Right hindlimb (tissue), 1 donor: ENCODE results near the gene ECD.
A peak's percentile ranks its signal among the peaks of the same experiment; 100 is the strongest.
"Not testable (repeated sequence)": the region's sequence is repeated elsewhere in the genome, so short reads cannot be mapped to it uniquely, and the experiment has no call there.

Experiments used
- DNase-seq: peaks from one replicate; pipeline ENCODE4 v3.0.0-alpha.2; 2018

The ECD gene

GRCh38 chr10:73159038-73159648 is 8.7 kb downstream of the ECD start:
- DNase-seq, result peak; percentile 60

DNA sequence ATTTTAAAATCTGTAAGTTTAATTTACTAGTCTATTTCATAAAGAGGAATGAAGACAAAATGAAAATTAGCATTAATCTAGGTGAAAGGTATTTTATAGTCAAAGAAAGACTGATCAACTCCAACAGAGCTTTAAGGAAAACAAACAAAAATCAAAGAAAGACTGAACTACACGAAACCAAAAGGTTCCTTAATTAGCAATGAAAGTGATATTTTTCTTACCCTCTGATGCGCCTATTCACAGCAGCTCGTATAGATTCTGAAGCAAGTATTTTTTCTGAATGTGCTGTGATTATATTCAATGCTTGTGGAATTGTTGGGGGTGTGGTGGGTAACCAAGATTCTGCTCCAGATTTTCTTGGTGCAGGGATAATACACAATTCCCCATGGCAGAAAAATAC is 11.8 kb downstream of the ECD start:
- DNase-seq, result no peak

DNA sequence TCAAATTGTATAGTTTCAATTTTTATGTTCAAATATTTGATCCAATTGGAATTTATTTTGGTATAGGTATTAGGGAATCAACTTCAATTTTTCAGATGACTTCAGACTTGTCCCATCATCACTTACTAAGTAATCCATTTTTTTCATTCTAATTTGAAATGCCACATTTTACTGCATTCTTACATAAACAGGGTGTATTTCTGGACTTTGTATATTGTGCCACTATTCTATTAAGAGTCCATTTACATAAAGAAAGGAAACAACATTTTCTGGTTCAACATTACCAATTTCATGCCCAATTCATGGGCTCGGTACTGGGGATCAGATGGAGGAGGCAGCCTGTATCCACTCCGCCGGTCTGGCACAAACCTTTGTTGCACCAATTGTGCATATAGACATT is 15.8 kb downstream of the ECD start:
- no peak for DNase-seq

- not testable (repeated sequence) for DNase-seq
These were observed 17.0 kb downstream of the ECD start for GRCh38 chr10:73150633-73151413.

DNA sequence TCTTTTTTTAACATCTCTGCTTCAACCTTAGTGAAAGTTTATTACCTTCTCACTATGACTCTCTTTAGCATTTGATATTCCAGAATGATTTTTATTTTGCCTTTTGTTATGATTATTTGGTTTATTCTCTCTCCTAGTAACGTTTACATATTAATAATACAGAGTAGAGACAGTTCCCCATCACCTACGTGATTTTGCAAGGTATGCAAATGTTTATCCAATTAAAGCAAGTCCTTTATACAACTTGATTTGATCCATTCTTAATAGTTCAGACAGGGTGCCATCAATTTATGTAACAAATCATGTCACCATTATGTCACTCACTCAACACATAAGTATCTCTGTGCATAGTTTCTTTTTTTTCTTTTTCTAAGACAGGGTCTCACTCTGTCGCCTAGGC is 26.2 kb downstream of the ECD start:
- no peak for DNase-seq

GRCh38 chr10:73139251-73139650 is 28.6 kb downstream of the ECD start:
- no peak for DNase-seq

DNA sequence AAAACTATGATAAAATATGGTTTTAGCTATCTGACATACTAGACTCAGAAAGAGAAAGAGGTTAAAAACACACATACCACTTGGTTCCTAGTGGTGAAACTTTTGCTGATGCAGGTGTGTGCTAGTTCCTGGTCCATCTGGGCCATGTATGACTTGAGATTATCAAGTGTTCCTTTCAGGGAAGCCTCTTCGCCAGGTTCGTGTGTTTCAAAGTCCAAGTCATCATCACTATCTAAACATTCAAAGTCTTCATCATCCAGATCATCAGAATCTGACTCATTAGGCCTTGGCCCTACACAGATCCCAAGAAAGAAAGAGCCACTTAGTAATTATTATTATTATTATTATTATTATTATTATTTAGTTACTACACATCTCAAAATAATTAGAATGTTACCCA is 31.2 kb downstream of the ECD start:
- no peak for DNase-seq

DNA sequence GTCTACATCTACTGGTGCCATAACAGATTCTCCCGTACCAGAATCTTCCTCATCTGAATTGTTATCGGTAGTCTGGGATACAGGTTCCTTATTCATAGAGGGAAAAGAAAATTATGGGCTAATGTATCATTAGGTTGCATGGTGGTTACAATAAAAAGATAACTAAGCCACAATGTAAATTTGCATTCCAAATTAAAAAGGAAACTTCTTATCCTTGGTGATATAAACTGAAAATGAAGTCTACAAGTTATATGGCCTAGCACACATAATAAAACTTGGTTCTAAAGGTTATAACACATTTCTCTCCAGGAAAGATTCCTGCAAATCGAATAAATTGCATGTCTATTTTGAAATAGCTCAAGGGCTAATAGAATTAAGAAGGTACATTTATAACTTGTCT is 33.1 kb downstream of the ECD start:
- no peak for DNase-seq

GRCh38 chr10:73131913-73132686 is 35.7 kb downstream of the ECD start:
- DNase-seq, result no peak

GRCh38 chr10:73131301-73131700 is 36.5 kb downstream of the ECD start:
- no peak for DNase-seq

- no peak for DNase-seq
These were observed 41.5 kb downstream of the ECD start for GRCh38 chr10:73126343-73126742.

- DNase-seq, result no peak
These were observed 47.9 kb downstream of the ECD start for GRCh38 chr10:73119952-73120351.

GRCh38 chr10:73119457-73119856 is 48.4 kb downstream of the ECD start:
- no peak for DNase-seq

GRCh38 chr10:73117976-73118743 is 49.6 kb downstream of the ECD start:
- DNase-seq, result no peak

DNA sequence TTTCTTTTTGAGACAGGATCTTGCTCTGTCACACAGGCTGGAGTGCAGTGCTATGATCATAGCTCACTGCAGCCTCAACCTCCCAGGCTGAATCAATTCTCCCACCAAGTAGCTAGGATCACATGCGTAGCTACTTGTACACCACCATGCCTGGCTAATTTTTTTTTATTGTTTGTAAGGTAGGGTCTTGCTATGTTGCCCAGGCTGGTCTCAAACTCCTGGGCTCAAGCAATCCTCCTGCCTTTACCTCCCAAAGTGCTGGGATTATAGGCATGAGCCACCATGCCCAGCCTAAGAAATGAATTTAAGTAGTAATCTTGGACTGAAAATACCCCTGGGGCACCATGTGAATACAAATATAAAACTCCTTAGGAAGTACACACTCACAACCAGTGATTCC is 51.8 kb downstream of the ECD start:
- no peak for DNase-seq

- DNase-seq, result no peak
These were observed 54.3 kb downstream of the ECD start for GRCh38 chr10:73113551-73113950.

DNA sequence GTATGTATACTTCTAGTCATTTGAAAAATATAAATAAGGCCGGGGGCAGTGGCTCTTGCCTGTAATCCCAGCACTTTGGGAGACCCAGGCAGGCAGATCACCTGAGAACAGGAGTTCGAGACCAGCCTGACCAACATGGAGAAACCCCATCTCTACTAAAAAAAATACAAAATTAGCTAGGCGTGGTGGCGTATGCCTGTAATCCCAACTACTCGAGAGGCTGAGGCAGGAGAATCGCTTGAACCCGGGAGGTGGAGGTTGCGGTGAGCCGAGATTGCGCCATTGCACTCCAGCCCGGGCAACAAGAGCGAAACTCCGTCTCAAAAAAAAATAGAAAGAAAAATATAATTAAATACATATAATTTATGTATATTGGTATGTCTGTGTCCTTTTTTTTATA is 55.8 kb downstream of the ECD start:
- DNase-seq, result not testable (repeated sequence)

DNA sequence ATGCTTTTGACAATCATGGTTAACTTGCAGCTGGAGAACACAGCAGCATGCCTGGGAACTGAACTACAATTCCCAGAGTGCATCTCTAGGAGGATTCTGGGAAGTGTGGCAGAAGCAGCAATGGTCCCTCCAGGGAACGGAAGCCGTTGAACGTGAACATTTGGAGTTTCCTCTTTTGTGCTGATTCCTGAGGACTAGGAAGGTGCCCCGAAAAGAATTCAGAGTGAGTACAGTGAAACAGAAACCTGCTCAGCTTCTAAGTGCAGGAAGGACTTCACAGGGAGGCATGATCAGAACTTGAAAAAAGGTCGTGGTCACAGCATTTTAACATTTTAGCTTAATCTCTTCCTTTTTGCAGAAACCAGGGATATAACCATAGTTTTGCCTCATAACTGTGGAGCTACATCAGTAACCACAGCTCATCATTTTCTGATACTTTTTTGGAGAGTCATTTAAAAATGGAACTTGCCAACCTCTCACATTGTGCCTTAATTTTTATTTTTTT is 57.4 kb downstream of the ECD start, which contains the start of gene NUDT13:
NUDT13 (plus strand) TSS at position 111 of the 505 bp plus-strand sequence. CDS start 3,911 bp downstream, outside the sequence.
- DNase-seq, result peak; percentile 85

GRCh38 chr10:73109248-73109652 is 58.6 kb downstream of the ECD start:
- DNase-seq, result not testable (repeated sequence)

- no peak for DNase-seq
These were observed 61.5 kb downstream of the ECD start for GRCh38 chr10:73106301-73106700.

DNA sequence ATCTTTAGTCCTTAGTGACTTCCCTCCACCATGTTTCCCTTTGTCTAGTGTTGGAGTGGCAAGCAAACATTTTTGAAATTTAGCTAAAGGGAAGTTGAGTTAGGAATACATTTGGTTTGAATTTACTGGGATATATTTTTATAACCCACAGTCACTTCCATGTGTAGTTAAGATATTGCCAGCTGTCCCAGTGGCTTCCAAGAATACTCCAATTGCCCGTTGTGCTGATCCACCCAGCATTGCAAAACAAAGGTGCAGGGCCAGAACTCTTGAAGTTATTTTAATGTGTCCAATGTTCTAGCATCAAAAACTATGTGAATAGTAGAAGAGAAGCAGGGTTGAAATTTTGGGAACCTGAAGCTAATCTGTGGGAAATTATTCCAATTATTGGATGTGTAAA is 68.7 kb downstream of the ECD start:
- no peak for DNase-seq

GRCh38 chr10:73097305-73097670 is 70.5 kb downstream of the ECD start:
- DNase-seq, result no peak
